Measurements from ENCODE around the gene SPSB4.
A peak's percentile ranks its signal among the peaks of the same experiment; 100 is the strongest.

The SPSB4 gene

DNA sequence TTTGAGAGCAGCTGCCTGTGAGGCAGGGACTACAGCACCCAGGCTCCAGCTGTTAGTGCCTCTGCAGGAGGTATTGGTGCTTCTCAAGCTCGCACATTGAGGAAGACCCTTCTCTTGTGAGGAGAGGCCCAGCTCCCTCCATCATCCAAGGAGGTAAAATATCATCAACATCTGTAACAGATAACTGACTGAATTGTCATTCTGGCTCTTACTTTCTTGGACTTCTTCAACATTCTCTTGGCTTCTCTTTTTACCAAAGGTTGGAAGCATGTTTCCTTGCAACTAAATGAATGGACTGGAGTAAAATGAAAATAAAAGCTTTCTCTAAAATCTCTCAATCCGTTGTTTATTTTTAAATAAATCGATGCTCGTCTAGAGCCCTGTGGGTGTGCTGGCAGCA, 127.4 kb downstream of the SPSB4 start (continued):
- no peak for TF ChIP-seq ZNF350 (tag by site-specific recombination; IDR thresholded peaks at IDR 0.05)
- TF ChIP-seq ZNF133 (tag by site-specific recombination; IDR thresholded peaks at IDR 0.05), result no peak
- TF ChIP-seq SCRT2 (tag by site-specific recombination; IDR thresholded peaks at IDR 0.05), result no peak
- TF ChIP-seq HOXA7 (CRISPR knock-in tag; IDR thresholded peaks at IDR 0.05; ENCODE audit: borderline replicate concordance), result no peak
- no peak for TF ChIP-seq ZNF677 (tag by site-specific recombination; IDR thresholded peaks at IDR 0.05)

DNA sequence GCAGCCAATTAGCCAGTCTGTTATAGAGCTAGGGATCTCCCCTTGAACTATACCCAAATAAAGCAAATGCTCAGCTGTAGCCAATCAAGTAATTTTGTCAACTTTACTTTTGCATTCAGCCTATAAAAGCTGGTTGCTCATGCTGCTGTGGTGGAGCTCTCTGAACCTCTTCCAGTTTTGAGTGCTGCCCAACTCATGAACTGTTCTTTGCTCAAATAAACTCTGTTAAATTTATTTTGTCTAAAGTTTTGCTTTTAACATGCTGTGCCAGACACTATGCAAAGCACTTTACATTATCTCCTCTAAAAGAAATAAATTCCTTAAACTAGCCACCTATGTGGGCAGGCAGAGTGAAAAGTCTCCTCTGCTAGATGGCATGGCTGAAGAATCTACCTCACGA, 128.8 kb downstream of the SPSB4 start:
- POLR2A ChIA-PET, result no interaction called here
- no peak overlapping the region for H3K27ac ChIP-seq (ENCODE audit: extremely low read depth, low read depth, low read length)
- no peaks in the 10 kb centered on the region for H3K36me3 ChIP-seq (ENCODE audit: control insufficient read depth in 2 of 2, insufficient read depth in 1 of 2, low read length in 2 of 2)
- H3K4me1 ChIP-seq (ENCODE audit: control insufficient read depth, insufficient read depth, low read length), result no peaks in the 10 kb centered on the region
- no peaks in the 10 kb centered on the region for H3K9me3 ChIP-seq (ENCODE audit: control insufficient read depth, insufficient read depth, low read depth, low read length)
- CTCF ChIA-PET, result interaction anchor here (0.7 to 1.1 kb wide), 2 partner anchors 12 to 274 kb away, joined by 3 read pairs; no protein-coding TSS in a partner anchor
- TF ChIP-seq TCF7L2 (IDR thresholded peaks at IDR 0.05; ENCODE audit: borderline replicate concordance, low read depth, low read length) (no peak), ZNF549 (tag by site-specific recombination; IDR thresholded peaks at IDR 0.05) (peak; percentile 98), ZNF211 (tag by site-specific recombination; IDR thresholded peaks at IDR 0.05; ENCODE audit: low read depth) (no peak)
- H3K4me3 ChIP-seq (ENCODE audit: low read depth, low read length), result no peak overlapping the region

DNA sequence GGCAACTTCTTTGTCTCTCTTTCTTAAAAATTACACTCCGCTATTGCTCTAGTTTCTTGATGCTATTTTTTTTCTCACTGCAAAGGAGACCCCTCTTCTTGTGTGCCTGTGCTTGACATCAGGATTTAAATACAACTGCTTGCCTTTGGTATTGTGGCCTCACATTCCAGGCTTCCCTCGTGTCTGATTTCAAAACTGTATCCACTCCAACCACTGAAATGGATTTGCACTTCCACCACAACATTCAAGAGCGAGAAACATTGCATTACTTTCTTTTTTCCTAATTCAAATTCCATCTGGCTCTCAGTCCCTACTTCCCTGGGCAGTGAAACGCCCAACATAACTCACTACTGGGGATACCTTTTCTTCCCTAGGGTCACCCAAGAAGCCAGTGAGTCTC, 130.0 kb downstream of the SPSB4 start:
- TF ChIP-seq, protein P1, sequence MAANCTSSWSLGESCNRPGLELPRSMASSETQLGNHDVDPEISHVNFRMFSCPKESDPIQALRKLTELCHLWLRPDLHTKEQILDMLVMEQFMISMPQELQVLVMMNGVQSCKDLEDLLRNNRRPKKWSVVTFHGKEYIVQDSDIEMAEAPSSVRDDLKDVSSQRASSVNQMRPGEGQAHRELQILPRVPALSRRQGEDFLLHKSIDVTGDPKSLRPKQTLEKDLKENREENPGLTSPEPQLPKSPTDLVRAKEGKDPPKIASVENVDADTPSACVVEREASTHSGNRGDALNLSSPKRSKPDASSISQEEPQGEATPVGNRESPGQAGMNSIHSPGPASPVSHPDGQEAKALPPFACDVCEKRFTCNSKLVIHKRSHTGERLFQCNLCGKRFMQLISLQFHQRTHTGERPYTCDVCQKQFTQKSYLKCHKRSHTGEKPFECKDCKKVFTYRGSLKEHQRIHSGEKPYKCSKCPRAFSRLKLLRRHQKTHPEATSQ (tag by site-specific recombination; IDR thresholded peaks at IDR 0.05), result no peak
- TF ChIP-seq ZNF274 (IDR thresholded peaks at IDR 0.05; ENCODE audit: low read length) (no peak), ZNF274 (tag by site-specific recombination; IDR thresholded peaks at IDR 0.05; ENCODE audit: borderline replicate concordance) (no peak), ZSCAN30 (tag by site-specific recombination; IDR thresholded peaks at IDR 0.05) (no peak), ZBTB21 (tag by site-specific recombination; IDR thresholded peaks at IDR 0.05) (no peak), ZNF544 (tag by site-specific recombination; IDR thresholded peaks at IDR 0.05) (no peak), ZNF791 (tag by site-specific recombination; IDR thresholded peaks at IDR 0.05) (no peak), ZNF416 (tag by site-specific recombination; IDR thresholded peaks at IDR 0.05) (no peak), ZNF366 (tag by site-specific recombination; conservative IDR thresholded peaks at IDR 0.05) (no peak)
- TF ChIP-seq, protein P2, sequence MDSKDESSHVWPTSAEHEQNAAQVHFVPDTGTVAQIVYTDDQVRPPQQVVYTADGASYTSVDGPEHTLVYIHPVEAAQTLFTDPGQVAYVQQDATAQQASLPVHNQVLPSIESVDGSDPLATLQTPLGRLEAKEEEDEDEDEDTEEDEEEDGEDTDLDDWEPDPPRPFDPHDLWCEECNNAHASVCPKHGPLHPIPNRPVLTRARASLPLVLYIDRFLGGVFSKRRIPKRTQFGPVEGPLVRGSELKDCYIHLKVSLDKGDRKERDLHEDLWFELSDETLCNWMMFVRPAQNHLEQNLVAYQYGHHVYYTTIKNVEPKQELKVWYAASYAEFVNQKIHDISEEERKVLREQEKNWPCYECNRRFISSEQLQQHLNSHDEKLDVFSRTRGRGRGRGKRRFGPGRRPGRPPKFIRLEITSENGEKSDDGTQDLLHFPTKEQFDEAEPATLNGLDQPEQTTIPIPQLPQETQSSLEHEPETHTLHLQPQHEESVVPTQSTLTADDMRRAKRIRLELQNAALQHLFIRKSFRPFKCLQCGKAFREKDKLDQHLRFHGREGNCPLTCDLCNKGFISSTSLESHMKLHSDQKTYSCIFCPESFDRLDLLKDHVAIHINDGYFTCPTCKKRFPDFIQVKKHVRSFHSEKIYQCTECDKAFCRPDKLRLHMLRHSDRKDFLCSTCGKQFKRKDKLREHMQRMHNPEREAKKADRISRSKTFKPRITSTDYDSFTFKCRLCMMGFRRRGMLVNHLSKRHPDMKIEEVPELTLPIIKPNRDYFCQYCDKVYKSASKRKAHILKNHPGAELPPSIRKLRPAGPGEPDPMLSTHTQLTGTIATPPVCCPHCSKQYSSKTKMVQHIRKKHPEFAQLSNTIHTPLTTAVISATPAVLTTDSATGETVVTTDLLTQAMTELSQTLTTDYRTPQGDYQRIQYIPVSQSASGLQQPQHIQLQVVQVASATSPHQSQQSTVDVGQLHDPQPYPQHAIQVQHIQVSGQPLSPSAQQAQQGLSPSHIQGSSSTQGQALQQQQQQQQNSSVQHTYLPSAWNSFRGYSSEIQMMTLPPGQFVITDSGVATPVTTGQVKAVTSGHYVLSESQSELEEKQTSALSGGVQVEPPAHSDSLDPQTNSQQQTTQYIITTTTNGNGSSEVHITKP (tag by site-specific recombination; IDR thresholded peaks at IDR 0.05), result no peak
- TF ChIP-seq, protein P3, sequence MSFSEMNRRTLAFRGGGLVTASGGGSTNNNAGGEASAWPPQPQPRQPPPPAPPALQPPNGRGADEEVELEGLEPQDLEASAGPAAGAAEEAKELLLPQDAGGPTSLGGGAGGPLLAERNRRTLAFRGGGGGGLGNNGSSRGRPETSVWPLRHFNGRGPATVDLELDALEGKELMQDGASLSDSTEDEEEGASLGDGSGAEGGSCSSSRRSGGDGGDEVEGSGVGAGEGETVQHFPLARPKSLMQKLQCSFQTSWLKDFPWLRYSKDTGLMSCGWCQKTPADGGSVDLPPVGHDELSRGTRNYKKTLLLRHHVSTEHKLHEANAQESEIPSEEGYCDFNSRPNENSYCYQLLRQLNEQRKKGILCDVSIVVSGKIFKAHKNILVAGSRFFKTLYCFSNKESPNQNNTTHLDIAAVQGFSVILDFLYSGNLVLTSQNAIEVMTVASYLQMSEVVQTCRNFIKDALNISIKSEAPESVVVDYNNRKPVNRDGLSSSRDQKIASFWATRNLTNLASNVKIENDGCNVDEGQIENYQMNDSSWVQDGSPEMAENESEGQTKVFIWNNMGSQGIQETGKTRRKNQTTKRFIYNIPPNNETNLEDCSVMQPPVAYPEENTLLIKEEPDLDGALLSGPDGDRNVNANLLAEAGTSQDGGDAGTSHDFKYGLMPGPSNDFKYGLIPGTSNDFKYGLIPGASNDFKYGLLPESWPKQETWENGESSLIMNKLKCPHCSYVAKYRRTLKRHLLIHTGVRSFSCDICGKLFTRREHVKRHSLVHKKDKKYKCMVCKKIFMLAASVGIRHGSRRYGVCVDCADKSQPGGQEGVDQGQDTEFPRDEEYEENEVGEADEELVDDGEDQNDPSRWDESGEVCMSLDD (tag by site-specific recombination; IDR thresholded peaks at IDR 0.05), result no peak
- no peaks in the 10 kb centered on the region for H3K36me3 ChIP-seq (ENCODE audit: control insufficient read depth in 2 of 2, insufficient read depth in 1 of 2, low read length in 2 of 2)
- ChIA-PET CTCF (no interaction called here), POLR2A (no interaction called here)
- H3K4me1 ChIP-seq (ENCODE audit: control insufficient read depth, insufficient read depth, low read length), result no peaks in the 10 kb centered on the region
- H3K4me3 ChIP-seq (ENCODE audit: low read depth, low read length), result no peak overlapping the region
- no peaks in the 10 kb centered on the region for H3K9me3 ChIP-seq (ENCODE audit: control insufficient read depth, insufficient read depth, low read depth, low read length)
- no peak overlapping the region for H3K27ac ChIP-seq (ENCODE audit: extremely low read depth, low read depth, low read length)
